ENCODE measurements around the gene PTF1A. TPM values are rescaled to one million over a fixed set of nuclear protein-coding genes. Genes with fewer than 3 reads are reported as not detected.

PTF1A gene
- polyA plus RNA-seq, 1 donor from 2014 or later = not detected

DNA sequence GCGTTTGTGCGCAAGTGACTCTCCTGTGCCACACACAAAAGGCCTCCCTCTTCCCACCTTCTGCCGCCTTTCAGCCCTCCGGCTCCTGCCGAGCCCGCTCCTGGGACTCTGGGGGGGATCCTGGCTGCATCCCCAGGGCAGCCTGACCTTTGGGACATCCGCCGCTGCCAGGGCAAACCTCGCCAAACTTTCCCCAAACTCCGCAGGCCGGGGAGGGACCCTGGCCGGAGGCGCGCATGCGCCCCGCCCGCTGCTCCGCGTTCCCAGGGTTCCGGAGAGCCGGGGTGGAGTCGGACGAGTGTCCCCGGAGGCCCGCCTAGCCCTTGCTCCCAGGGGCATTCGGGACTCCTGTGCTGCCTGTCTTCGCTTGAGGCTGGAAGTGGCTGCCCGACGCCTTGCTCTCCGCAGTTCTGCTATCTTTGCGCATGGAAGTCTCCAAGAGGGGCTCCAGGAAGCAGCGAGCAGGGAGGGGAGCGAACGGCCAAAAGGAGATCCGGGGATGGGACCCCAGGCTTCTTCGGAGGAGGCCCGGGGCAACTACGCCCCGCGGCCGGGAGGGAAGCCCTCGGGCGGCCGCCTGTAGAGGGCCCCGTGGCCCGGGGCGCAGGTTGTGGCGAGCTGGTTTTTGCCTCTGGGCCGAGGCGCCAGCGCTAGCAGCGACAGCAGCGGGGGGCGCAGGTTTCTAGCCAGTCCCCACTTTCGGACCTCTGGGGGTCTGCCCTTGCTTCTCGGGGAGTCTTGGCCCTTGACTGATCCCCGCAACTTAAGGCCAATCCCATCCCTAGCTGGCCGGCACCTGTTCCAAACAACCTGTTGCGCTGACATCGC, 7.0 kb downstream of the PTF1A start:
- no peak for TF ChIP-seq EZH2 (IDR thresholded peaks at IDR 0.05; ENCODE audit: borderline replicate concordance, insufficient read depth, low read length, poor library complexity, severe bottlenecking)
- no peak for TF ChIP-seq RAD21 (conservative IDR thresholded peaks at IDR 0.05)
- TF ChIP-seq CTCF (IDR thresholded peaks at IDR 0.05; ENCODE audit: poor library complexity, severe bottlenecking) = no peak
- no peak for TF ChIP-seq SMC3 (conservative IDR thresholded peaks at IDR 0.05; ENCODE audit: poor library complexity)
- no peak for TF ChIP-seq MXI1 (conservative IDR thresholded peaks at IDR 0.05; ENCODE audit: poor library complexity, severe bottlenecking)
- TF ChIP-seq REST (IDR thresholded peaks at IDR 0.05; ENCODE audit: borderline replicate concordance) = no peak
- no peak for TF ChIP-seq TAF1 (IDR thresholded peaks at IDR 0.05; ENCODE audit: low read depth)
- no peak for TF ChIP-seq POLR2AphosphoS5 (IDR thresholded peaks at IDR 0.05)
- no peak for TF ChIP-seq EP300 (conservative IDR thresholded peaks at IDR 0.05; ENCODE audit: poor library complexity, severe bottlenecking)
- no peaks in the 10 kb centered on the region for H3K79me2 ChIP-seq (replicated peaks; ENCODE audit: insufficient read depth, low read length)
- no peaks in the 10 kb centered on the region for H4K20me1 ChIP-seq (ENCODE audit: insufficient read depth)
- no peak overlapping the region for H3K4me2 ChIP-seq (ENCODE audit: low read length)
- H3K9ac ChIP-seq (ENCODE audit: low read length) = no peak overlapping the region
- peaks cover 100% of the 10 kb centered on the region for H3K27me3 ChIP-seq (ENCODE audit: insufficient read depth, low read depth, low read length)
- no peaks in the 10 kb centered on the region for H3F3A ChIP-seq (ENCODE audit: insufficient read depth, low read length, poor library complexity, severe bottlenecking)
- H3K9me3 ChIP-seq (ENCODE audit: low read length) = no peaks in the 10 kb centered on the region
- H2AFZ ChIP-seq (ENCODE audit: low read depth, low read length) = no peak overlapping the region
- H3K36me3 ChIP-seq (ENCODE audit: insufficient read depth, low read length) = no peaks in the 10 kb centered on the region
- peak overlapping the region; percentile 46 for H3K4me3 ChIP-seq (ENCODE audit: low read length)
- no peaks in the 10 kb centered on the region for H3K9me2 ChIP-seq (ENCODE audit: insufficient read depth, low read length)
- H3K27ac ChIP-seq (ENCODE audit: low read length) = no peak overlapping the region

DNA sequence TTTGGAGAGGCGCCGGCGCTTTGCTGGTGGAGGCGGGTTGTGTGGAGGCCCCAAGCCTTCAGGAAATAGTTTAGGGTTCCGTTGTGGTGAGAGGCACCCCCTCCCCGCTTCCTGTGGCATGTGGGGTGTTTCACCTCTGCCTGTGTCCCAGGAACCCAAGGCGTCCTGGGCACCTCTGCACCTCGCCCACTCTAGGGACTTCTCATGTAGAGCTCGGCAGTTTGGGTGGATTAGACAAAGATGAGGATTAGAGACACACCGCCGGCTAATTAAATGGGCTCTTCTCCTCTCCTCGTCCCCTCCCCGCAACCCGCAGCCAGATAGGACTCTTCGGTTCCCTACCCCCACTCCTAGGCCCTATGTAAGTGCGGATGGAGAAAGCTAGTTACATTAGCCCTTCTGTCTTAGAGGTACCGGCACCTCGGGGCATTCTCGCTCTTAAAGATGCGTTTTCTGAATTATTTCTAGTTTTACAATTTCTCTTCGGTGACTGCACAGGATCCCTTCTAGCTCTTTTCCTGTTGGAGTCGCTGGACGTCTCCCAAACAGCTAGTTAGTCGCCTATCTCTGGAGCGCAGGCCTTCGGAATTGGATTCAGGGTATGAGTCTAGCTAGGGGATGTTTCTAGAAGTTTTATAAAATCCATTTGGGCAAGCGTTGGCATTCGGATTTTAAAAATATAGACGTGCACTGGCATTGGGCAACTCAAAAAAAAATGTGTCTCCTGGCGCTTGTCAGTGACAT, 7.8 kb downstream of the PTF1A start:
- TF ChIP-seq EZH2 (IDR thresholded peaks at IDR 0.05; ENCODE audit: borderline replicate concordance, insufficient read depth, low read length, poor library complexity, severe bottlenecking) (peak; percentile 51), CTCF (IDR thresholded peaks at IDR 0.05; ENCODE audit: poor library complexity, severe bottlenecking) (no peak)
- Histone ChIP-seq H3K27ac (ENCODE audit: low read length) (no peak overlapping the region), H3K4me2 (ENCODE audit: low read length) (no peak overlapping the region)

More for the DNA sequence above, 7.8 kb downstream of the PTF1A start:
- no peaks in the 10 kb centered on the region for H4K20me1 ChIP-seq (ENCODE audit: insufficient read depth)
- H3K4me3 ChIP-seq (ENCODE audit: low read length) = no peak overlapping the region
- H3K9ac ChIP-seq (ENCODE audit: low read length) = no peak overlapping the region
- no peaks in the 10 kb centered on the region for H3K9me3 ChIP-seq (ENCODE audit: low read length)
- H3K27me3 ChIP-seq (ENCODE audit: insufficient read depth, low read depth, low read length) = peaks cover 100% of the 10 kb centered on the region
- H3K36me3 ChIP-seq (ENCODE audit: insufficient read depth, low read length) = no peaks in the 10 kb centered on the region
- H3F3A ChIP-seq (ENCODE audit: insufficient read depth, low read length, poor library complexity, severe bottlenecking) = no peaks in the 10 kb centered on the region
- no peaks in the 10 kb centered on the region for H3K9me2 ChIP-seq (ENCODE audit: insufficient read depth, low read length)
- no peak overlapping the region for H2AFZ ChIP-seq (ENCODE audit: low read depth, low read length)
- H3K79me2 ChIP-seq (replicated peaks; ENCODE audit: insufficient read depth, low read length) = no peaks in the 10 kb centered on the region

Measured in neural cell (in vitro differentiated cells).